OCI-LY7 (cell line): ENCODE measurements around the gene CDK15.

Experiments
- EZH2phosphoT487 ChIP-seq: fragments of 200-600 bp; sonication (generic); IDR thresholded peaks from 2 replicates; pipeline ENCODE4 v1.6.1; 2018; ENCODE audit warnings: low read depth, borderline replicate concordance, mild to moderate bottlenecking, mixed run types, antibody characterized with exemption, low read length, moderate library complexity, mixed read lengths
- TF ChIP-seq, protein P1 (sequence below): fragments of 200-600 bp; sonication (generic); conservative IDR thresholded peaks from 2 replicates; pipeline ENCODE4 v1.5.1; 2014; ENCODE audit warnings: mild to moderate bottlenecking, antibody characterized with exemption, low read length, moderate library complexity, mixed read lengths

GRCh38 chr2:201798252-201798913, 8.0 kb upstream of the CDK15 start:
- TF ChIP-seq, protein P1, sequence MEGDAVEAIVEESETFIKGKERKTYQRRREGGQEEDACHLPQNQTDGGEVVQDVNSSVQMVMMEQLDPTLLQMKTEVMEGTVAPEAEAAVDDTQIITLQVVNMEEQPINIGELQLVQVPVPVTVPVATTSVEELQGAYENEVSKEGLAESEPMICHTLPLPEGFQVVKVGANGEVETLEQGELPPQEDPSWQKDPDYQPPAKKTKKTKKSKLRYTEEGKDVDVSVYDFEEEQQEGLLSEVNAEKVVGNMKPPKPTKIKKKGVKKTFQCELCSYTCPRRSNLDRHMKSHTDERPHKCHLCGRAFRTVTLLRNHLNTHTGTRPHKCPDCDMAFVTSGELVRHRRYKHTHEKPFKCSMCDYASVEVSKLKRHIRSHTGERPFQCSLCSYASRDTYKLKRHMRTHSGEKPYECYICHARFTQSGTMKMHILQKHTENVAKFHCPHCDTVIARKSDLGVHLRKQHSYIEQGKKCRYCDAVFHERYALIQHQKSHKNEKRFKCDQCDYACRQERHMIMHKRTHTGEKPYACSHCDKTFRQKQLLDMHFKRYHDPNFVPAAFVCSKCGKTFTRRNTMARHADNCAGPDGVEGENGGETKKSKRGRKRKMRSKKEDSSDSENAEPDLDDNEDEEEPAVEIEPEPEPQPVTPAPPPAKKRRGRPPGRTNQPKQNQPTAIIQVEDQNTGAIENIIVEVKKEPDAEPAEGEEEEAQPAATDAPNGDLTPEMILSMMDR: no peak
- no peak for TF ChIP-seq EZH2phosphoT487
